ENCODE data around the gene SH3GL1.

DNA sequence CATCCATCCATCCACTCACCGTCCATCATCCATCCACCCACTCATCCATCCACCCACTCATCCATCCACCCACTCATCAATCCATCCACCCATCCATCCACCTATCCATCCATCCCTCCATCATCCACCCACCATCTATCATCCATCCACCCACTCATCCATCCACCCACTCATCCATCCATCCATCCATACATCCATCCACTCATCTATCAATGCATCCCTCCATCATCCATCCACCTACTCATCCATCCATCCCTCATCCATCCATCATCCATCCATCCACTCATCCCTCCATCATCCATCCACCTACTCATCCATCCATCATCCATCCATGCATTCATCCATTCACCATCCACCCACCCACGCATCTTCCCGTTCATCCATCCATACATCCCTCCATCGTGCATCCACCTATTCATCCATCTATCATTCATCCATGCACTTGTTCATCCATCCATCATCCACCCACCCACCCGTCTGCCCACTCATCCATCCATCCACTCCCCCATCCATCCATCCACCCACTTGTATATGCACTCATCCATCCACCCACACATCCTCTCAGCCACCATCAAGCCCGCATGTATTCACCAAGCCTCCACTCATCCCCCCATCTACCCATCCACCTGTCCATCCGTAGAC, 65.3 kb downstream of the SH3GL1 start:
- TF ChIP-seq ZNF274 (IDR thresholded peaks at IDR 0.05; ENCODE audit: low read depth, low read length): no peak
- no peak for TF ChIP-seq YY1 (IDR thresholded peaks at IDR 0.05; ENCODE audit: insufficient read depth, insufficient read length)
- no peak for TF ChIP-seq SUZ12 (IDR thresholded peaks at IDR 0.05; ENCODE audit: extremely low read depth, insufficient read depth, insufficient read length)
